Choroid plexus epithelial cell (primary cell): ENCODE results near the gene MATN1.

Source experiments
- DNase-seq: peaks from one replicate; pipeline ENCODE4 v3.0.0-alpha.2; 2010; ENCODE audit warnings: low read depth
- H3K4me3 ChIP-seq: 2 replicates; pipeline ENCODE4 v1.5.1; 2011; ENCODE audit warnings: low read depth, mild to moderate bottlenecking, control low read depth, low read length, moderate library complexity
- TF ChIP-seq, protein P1 (sequence below): conservative IDR thresholded peaks from 2 replicates; pipeline ENCODE4 v1.5.1; 2011; ENCODE audit warnings: low read depth, mild to moderate bottlenecking, control low read depth, inconsistent platforms, low read length, moderate library complexity

MATN1 gene

GRCh38 chr1:30687886-30688285 lies 35.5 kb downstream of the MATN1 start:
- TF ChIP-seq, protein P1, sequence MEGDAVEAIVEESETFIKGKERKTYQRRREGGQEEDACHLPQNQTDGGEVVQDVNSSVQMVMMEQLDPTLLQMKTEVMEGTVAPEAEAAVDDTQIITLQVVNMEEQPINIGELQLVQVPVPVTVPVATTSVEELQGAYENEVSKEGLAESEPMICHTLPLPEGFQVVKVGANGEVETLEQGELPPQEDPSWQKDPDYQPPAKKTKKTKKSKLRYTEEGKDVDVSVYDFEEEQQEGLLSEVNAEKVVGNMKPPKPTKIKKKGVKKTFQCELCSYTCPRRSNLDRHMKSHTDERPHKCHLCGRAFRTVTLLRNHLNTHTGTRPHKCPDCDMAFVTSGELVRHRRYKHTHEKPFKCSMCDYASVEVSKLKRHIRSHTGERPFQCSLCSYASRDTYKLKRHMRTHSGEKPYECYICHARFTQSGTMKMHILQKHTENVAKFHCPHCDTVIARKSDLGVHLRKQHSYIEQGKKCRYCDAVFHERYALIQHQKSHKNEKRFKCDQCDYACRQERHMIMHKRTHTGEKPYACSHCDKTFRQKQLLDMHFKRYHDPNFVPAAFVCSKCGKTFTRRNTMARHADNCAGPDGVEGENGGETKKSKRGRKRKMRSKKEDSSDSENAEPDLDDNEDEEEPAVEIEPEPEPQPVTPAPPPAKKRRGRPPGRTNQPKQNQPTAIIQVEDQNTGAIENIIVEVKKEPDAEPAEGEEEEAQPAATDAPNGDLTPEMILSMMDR = no peak
- no peak overlapping the region for H3K4me3 ChIP-seq
- DNase-seq = no peak

GRCh38 chr1:30686236-30686935 lies 37.0 kb downstream of the MATN1 start:
- H3K4me3 ChIP-seq = no peak overlapping the region
- no peak for DNase-seq
- TF ChIP-seq, protein P1 = no peak

- H3K4me3 ChIP-seq = no peak overlapping the region
- DNase-seq = no peak
- TF ChIP-seq, protein P1 = no peak
Measured at GRCh38 chr1:30685796-30686165, 37.6 kb downstream of the MATN1 start.

DNA sequence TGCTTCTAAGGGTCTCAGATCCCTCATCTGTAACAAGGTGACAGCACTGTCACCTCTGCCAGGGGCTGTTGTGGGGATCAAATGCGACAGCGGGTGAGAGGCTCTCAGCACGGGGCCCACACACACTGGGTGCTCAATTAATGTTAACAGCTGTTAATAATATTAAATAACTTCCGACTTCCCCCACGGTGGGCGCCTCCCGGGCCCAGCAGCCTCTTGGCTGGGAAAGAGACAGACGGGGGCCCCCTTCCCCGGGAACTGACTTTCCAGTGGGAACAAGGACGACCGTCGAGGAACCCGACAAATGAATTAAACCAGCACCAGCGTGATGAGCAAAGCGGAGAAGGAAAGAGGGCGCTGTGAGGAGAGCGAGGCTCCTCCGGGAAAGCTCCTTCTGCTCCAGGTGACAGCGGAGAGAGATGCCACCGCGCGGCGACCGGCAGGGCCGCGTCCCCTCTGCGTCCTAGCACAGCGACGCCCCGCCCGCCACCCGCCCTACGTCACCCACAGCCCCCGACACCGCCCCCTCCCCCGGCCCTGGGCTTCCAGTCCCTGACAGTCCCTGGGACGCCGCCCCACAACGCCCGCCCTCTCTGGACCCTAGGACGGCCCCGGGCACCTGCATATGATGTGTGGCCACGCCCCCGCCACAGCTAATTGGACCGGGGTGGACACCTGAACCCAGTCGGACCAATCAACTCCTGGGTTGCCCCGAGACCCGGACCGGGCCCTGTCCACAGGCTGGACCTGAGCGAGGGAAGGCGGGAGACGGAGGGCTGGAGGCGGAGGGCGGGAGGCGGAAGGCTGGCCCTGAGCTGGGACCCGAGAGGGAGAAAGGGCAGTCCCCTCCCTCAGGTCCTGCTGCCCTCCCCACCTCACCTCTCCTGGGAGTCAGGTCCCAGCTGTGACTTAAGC lies 38.2 kb downstream of the MATN1 start:
- DNase-seq = no peak
- H3K4me3 ChIP-seq = no peak overlapping the region
- TF ChIP-seq, protein P1 = no peak

GRCh38 chr1:30684259-30684658 lies 39.1 kb downstream of the MATN1 start:
- no peak overlapping the region for H3K4me3 ChIP-seq
- TF ChIP-seq, protein P1 = no peak

DNA sequence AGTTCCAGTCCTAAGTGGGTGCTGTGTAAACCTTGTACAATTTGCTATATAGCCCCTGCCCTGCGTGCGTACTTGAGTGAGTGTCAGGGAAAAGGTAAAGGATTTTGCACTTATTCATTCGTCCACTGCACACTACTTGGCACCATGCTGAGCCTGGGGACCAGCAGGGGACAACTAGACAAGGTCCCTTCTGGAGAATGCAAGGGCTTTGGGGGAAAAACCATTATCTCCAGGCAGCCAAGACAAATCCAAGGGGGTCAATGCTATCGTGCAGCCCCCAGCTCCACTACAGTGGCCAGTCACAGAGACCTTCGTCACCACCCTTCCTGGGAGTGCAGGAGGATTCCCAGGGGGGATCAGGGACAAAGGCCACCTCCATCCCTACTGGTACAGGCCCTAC lies 39.7 kb downstream of the MATN1 start:
- no peak for DNase-seq
- H3K4me3 ChIP-seq = no peak overlapping the region
- TF ChIP-seq, protein P1 = no peak

More at GRCh38 chr1:30684259-30684658, 39.1 kb downstream of the MATN1 start:
- DNase-seq = no peak
